HepG2 (cell line): Measurements from ENCODE around the gene TPSD1. TPM values are rescaled to one million over a fixed set of nuclear protein-coding genes. Genes with fewer than 3 reads are reported as not detected.
A peak's percentile ranks its signal among the peaks of the same experiment; 100 is the strongest.

Experiments
- AGO2 ChIP-seq: fragments of 200-400 bp; formaldehyde crosslinking; optimal IDR thresholded peaks from 2 replicates; pipeline ENCODE3; 2017; ENCODE audit warnings: mild to moderate bottlenecking, low read depth, low read length, moderate library complexity
- CHD2 ChIP-seq: IDR thresholded peaks from 2 replicates; pipeline ENCODE4 v1.6.1; 2011; ENCODE audit warnings: low read depth, low read length, improper control_type of control experiment
- CREBL2 ChIP-seq: sonication (generic); formaldehyde crosslinking; IDR thresholded peaks from 2 replicates; pipeline ENCODE4 v1.8.1; 2023; ENCODE audit warnings: missing genetic modification reagents, mild to moderate bottlenecking, borderline replicate concordance
- GLI4 ChIP-seq: sonication (generic); formaldehyde crosslinking; IDR thresholded peaks from 2 replicates; pipeline ENCODE4 v1.5.1; 2020; ENCODE audit warnings: missing genetic modification reagents, mild to moderate bottlenecking, moderate library complexity, borderline replicate concordance
- HMGA1 ChIP-seq: sonication (generic); formaldehyde crosslinking; conservative IDR thresholded peaks from 2 replicates; pipeline ENCODE4 v1.4.0; 2020; ENCODE audit warnings: missing genetic modification reagents
- MXD4 ChIP-seq: IDR thresholded peaks from 2 replicates; pipeline ENCODE4 v1.6.1; 2016; ENCODE audit warnings: mild to moderate bottlenecking, missing biosample characterization, missing genetic modification reagents
- PRPF4 ChIP-seq: fragments of 200-400 bp; formaldehyde crosslinking; IDR thresholded peaks from 2 replicates; pipeline ENCODE4 v1.6.1; 2016; ENCODE audit warnings: low read length, low read depth; ENCODE audit not compliant: poor library complexity, severe bottlenecking
- RARG ChIP-seq: sonication (generic); formaldehyde crosslinking; IDR thresholded peaks from 2 replicates; pipeline ENCODE4 v1.4.0; 2020; ENCODE audit warnings: low read depth, mild to moderate bottlenecking, missing genetic modification reagents
- SOX5 ChIP-seq: IDR thresholded peaks from 2 replicates; pipeline ENCODE4 v1.6.1; 2016; ENCODE audit warnings: borderline replicate concordance
- TBX2 ChIP-seq: sonication (generic); formaldehyde crosslinking; IDR thresholded peaks from 2 replicates; pipeline ENCODE4 v1.5.0; 2020; ENCODE audit warnings: missing genetic modification reagents, mild to moderate bottlenecking, borderline replicate concordance
- THAP7 ChIP-seq: sonication (generic); formaldehyde crosslinking; IDR thresholded peaks from 2 replicates; pipeline ENCODE4 v1.8.1; 2023; ENCODE audit warnings: mild to moderate bottlenecking, missing genetic modification reagents
- YEATS2 ChIP-seq: sonication (generic); formaldehyde crosslinking; IDR thresholded peaks from 2 replicates; pipeline ENCODE4 v1.4.0; 2020; ENCODE audit warnings: missing genetic modification reagents, borderline replicate concordance
- ZBTB42 ChIP-seq: sonication (generic); formaldehyde crosslinking; IDR thresholded peaks from 2 replicates; pipeline ENCODE4 v1.5.0; 2020; ENCODE audit warnings: mild to moderate bottlenecking, missing genetic modification reagents
- ZNF17 ChIP-seq: sonication (generic); formaldehyde crosslinking; IDR thresholded peaks from 2 replicates; pipeline ENCODE4 v1.5.0; 2020; ENCODE audit warnings: mild to moderate bottlenecking, missing genetic modification reagents
- ZNF331 ChIP-seq: sonication (generic); formaldehyde crosslinking; IDR thresholded peaks from 2 replicates; pipeline ENCODE4 v1.4.0; 2020; ENCODE audit warnings: missing genetic modification reagents
- ZNF503 ChIP-seq: sonication (generic); formaldehyde crosslinking; IDR thresholded peaks from 2 replicates; pipeline ENCODE4 v1.4.0; 2020; ENCODE audit warnings: missing genetic modification reagents
- ZNF577 ChIP-seq: sonication (generic); formaldehyde crosslinking; IDR thresholded peaks from 2 replicates; pipeline ENCODE4 v1.4.0; 2020; ENCODE audit warnings: mild to moderate bottlenecking, low read depth, missing genetic modification reagents, borderline replicate concordance
- ZNF713 ChIP-seq: sonication (generic); formaldehyde crosslinking; IDR thresholded peaks from 2 replicates; pipeline ENCODE4 v1.4.0; 2020; ENCODE audit warnings: mild to moderate bottlenecking, missing genetic modification reagents
- ZNF841 ChIP-seq: sonication (generic); formaldehyde crosslinking; IDR thresholded peaks from 2 replicates; pipeline ENCODE4 v1.8.1; 2023; ENCODE audit warnings: missing genetic modification reagents, borderline replicate concordance
- polyA plus RNA-seq, 8 experiments: library from polyadenylated mRNA; depleted of rRNA in 3 of 8; stranded (reverse) in 7 of 8; unstranded in 1 of 8; fragments of >200 nt; fragmentation: Illumina TruSeq in 4 of 8; extraction: Trizol in 4 of 8; gene quantifications; 2 replicates each; pipeline versions ENCODE4 v1.2.1 to v1.2.3, GENCODE V29; 2011 to 2016; ENCODE audit warnings: low read depth in 4 of 8, missing spikeins in 1 of 8, mixed read lengths in 1 of 8; ENCODE audit not compliant: insufficient read depth in 1 of 8
- total RNA-seq, 5 experiments: library from RNA; depleted of rRNA; stranded (reverse); fragments of >200 nt; fragmentation: Illumina TruSeq; extraction: Trizol; gene quantifications; 2 replicates each; pipeline ENCODE4 v1.2.3, GENCODE V29; 2016; ENCODE audit warnings: low read depth in 1 of 5
- TF ChIP-seq, protein P1 (sequence below): sonication (generic); formaldehyde crosslinking; IDR thresholded peaks from 2 replicates; pipeline ENCODE4 v1.4.0; 2020; ENCODE audit warnings: missing genetic modification reagents, borderline replicate concordance

The TPSD1 gene
- total and polyA plus RNA-seq, 2 of the 13 experiments (the other 11 are each of a cell fraction or from before 2014, with no cell fraction given) = not detected

DNA sequence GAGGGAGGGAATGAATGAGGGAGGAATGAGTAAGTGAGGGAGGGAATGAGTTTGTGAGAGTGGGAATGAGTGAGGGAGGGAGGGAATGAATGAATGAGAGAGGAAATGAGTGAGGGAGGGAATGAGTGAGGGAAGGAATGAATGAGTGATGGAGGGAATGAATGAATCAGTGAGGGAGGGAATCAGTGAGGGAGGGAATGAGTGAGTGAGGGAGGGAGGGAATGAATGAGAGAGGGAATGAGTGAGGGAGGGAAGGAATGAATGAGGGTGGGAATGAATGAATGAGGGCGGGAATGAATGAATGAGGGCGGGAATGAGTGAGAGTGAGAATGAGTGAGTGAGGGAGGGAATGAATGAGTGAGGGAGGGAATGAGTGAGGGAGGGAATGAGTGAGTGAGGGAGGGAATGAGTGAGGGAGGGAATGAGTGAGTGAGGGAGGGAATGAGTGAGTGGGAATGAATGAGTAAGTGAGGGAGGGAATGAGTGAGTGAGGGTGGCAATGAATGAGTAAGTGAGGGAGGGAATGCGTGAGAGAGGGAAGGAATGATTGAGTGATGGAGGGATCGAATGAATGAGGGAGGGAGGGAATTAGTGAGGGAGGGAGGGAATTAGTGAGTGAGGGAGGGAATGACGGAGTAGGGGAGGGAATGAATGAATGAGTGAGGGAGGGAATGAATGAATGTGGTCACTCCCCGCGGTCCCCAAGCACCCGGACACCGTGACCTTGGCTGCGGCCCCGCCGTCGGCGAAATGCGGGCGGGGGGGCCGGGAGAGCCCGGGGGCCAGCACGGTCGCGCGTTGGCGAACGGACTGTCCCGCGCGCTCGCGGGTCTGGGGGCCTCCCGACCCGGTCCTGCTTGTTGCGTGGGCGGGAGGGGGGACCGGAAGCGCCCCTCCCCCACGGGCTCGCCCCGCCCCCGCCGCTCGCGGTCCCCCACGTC lies 52.4 kb downstream of the TPSD1 start (continued):
- TF ChIP-seq PRPF4 (no peak), ZBTB42 (CRISPR knock-in tag) (no peak), ZNF331 (no peak), ZNF713 (CRISPR knock-in tag) (no peak), ZNF17 (no peak), ZNF503 (no peak), HMGA1 (CRISPR knock-in tag) (no peak), AGO2 (peak; percentile 7), YEATS2 (CRISPR knock-in tag) (no peak), SOX5 (CRISPR knock-in tag) (no peak), ZNF841 (CRISPR knock-in tag) (no peak), GLI4 (no peak), TBX2 (CRISPR knock-in tag) (no peak), ZNF577 (no peak), CREBL2 (CRISPR knock-in tag) (no peak), MXD4 (CRISPR knock-in tag) (no peak), THAP7 (CRISPR knock-in tag) (no peak), RARG (CRISPR knock-in tag) (no peak), CHD2 (no peak)
- TF ChIP-seq, protein P1, sequence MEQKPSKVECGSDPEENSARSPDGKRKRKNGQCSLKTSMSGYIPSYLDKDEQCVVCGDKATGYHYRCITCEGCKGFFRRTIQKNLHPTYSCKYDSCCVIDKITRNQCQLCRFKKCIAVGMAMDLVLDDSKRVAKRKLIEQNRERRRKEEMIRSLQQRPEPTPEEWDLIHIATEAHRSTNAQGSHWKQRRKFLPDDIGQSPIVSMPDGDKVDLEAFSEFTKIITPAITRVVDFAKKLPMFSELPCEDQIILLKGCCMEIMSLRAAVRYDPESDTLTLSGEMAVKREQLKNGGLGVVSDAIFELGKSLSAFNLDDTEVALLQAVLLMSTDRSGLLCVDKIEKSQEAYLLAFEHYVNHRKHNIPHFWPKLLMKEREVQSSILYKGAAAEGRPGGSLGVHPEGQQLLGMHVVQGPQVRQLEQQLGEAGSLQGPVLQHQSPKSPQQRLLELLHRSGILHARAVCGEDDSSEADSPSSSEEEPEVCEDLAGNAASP (CRISPR knock-in tag) = no peak
- TF ChIP-seq, all 625 proteins: peak for 29
